ENCODE measurements around the gene CCDC85A. TPM values are rescaled to one million over a fixed set of nuclear protein-coding genes. Genes with fewer than 3 reads are reported as not detected.

The CCDC85A gene
- 48.7 and 49.9 TPM in 2 replicates for polyA plus RNA-seq (2012; rRNA removed)
- 36.6 and 44.8 TPM in 2 replicates for polyA plus RNA-seq (2012; cell fraction: cytosol; rRNA removed)
- 23.7 and 33.6 TPM in 2 replicates for polyA plus RNA-seq (2012; cell fraction: nucleus; rRNA removed)

GRCh38 chr2:56183643-56184499, at the start of gene CCDC85A:
Gene CCDC85A, plus strand, starts transcription at chr2:56183990. Its CDS starts 635 bp downstream, at chr2:56184625.
- Histone ChIP-seq H3K27me3 (ENCODE audit: insufficient read depth) (no peaks in the 10 kb centered on the region), H3K27ac (ENCODE audit: low read depth in 2 of 2, low read length in 1 of 2) (peak within 1 kb of the TSS; percentile 40 to 79)

More at GRCh38 chr2:56183643-56184499, at the start of gene CCDC85A:
- peaks cover 0 to 14% of the 10 kb centered on the region in 2 experiments; a peak in 2 of 4 replicates for H3K4me1 ChIP-seq (ENCODE audit: control insufficient read depth in 1 of 2, insufficient read depth in 2 of 2, low read depth in 1 of 2, low read length in 1 of 2)
- peak within 1 kb of the TSS; percentile 92 for H3K4me2 ChIP-seq
- peak within 1 kb of the TSS; percentile 67; the same call in 1 of the 2 replicates for H2AFZ ChIP-seq (ENCODE audit: low read depth)
- peaks cover 6% of the 10 kb centered on the region for H3F3A ChIP-seq (replicated peaks; ENCODE audit: insufficient read depth)
- H3K9ac ChIP-seq, result peak within 1 kb of the TSS; percentile 91
- DNase-seq, result peak; percentile 87
- WGBS (ENCODE audit: low lambda C conversion rate), result 0% methylated on average over 20 of the region's 86 CpGs
- TF ChIP-seq NRF1 (IDR thresholded peaks at IDR 0.05; ENCODE audit: low read depth, low read length) (no peak), FOXM1 (IDR thresholded peaks at IDR 0.05; ENCODE audit: low read depth) (no peak), FOSL2 (IDR thresholded peaks at IDR 0.05; ENCODE audit: borderline replicate concordance, low read depth) (0 out of 2 replicates have a peak, but pooled peaks have one; percentile 3), TAF1 (IDR thresholded peaks at IDR 0.05; ENCODE audit: borderline replicate concordance, low read depth, low read length) (peak; percentile 84; the same call in 1 of the 2 replicates), NFIC (IDR thresholded peaks at IDR 0.05; ENCODE audit: borderline replicate concordance) (peak; percentile 19; the same call in 1 of the 2 replicates), SIN3A (IDR thresholded peaks at IDR 0.05; ENCODE audit: borderline replicate concordance, low read depth, low read length) (peak; percentile 77; the same call in 1 of the 2 replicates), GATA2 (CRISPR knock-in tag; IDR thresholded peaks at IDR 0.05) (no peak), SMC3 (IDR thresholded peaks at IDR 0.05; ENCODE audit: low read depth, low read length) (peak; percentile 73), TCF12 (IDR thresholded peaks at IDR 0.05) (peak; percentile 46), PBX3 (IDR thresholded peaks at IDR 0.05) (peak; percentile 54), MXI1 (IDR thresholded peaks at IDR 0.05; ENCODE audit: low read depth, low read length) (no peak), CTCF (IDR thresholded peaks at IDR 0.05) (peak; percentile 89), EP300 (IDR thresholded peaks at IDR 0.05; ENCODE audit: borderline replicate concordance in 1 of 2, low read depth in 1 of 2, low read length in 1 of 2) (peak in 1 of 2 experiments; percentile 34; a peak in 1 of 4 replicates), RAD21 (IDR thresholded peaks at IDR 0.05; ENCODE audit: low read length) (peak; percentile 71), ELF1 (IDR thresholded peaks at IDR 0.05) (no peak), MAX (IDR thresholded peaks at IDR 0.05; ENCODE audit: low read depth) (0 out of 2 replicates have a peak, but pooled peaks have one; percentile 36), ZBTB33 (IDR thresholded peaks at IDR 0.05; ENCODE audit: borderline replicate concordance, low read depth) (no peak), USF2 (IDR thresholded peaks at IDR 0.05; ENCODE audit: borderline replicate concordance, low read depth, low read length) (no peak)
- POLR2A ChIA-PET, result no interaction called here
- no peaks in the 10 kb centered on the region for H3K9me3 ChIP-seq
- no peaks in the 10 kb centered on the region for H3K9me2 ChIP-seq
- CTCF ChIA-PET, result interaction anchor here (0.6 to 4.6 kb wide), 51 partner anchors 8 to 1806 kb away, joined by 3 to 20 read pairs (median 4); no protein-coding TSS in a partner anchor
- H3K4me3 ChIP-seq (ENCODE audit: low read depth in 2 of 2, low read length in 1 of 2), result peak within 1 kb of the TSS; percentile 75 to 86
- peaks cover 0 to 16% of the 10 kb centered on the region in 2 experiments for H3K36me3 ChIP-seq (replicated peaks in 1 of 2; ENCODE audit: control insufficient read depth in 1 of 2, insufficient read depth in 2 of 2, low read length in 1 of 2)
- peaks cover 4% of the 10 kb centered on the region; the same call in 1 of the 2 replicates for H4K20me1 ChIP-seq (ENCODE audit: insufficient read depth)
- peaks cover 84% of the 10 kb centered on the region for H3K79me2 ChIP-seq (ENCODE audit: insufficient read depth)

Data from SK-N-SH (cell line).